MG63 (cell line): ENCODE data around the gene FARP1. TPM values are rescaled to one million over a fixed set of nuclear protein-coding genes. Genes with fewer than 3 reads are reported as not detected.

ENCODE experiments used
- DNase-seq: peaks from one replicate; pipeline ENCODE4 v3.0.0-alpha.2; 2020
- H3K27me3 ChIP-seq: fragments of 250-450 bp; sonication (Bioruptor Pico); 2 replicates; pipeline ENCODE4 v1.5.1; 2020; ENCODE audit warnings: mild to moderate bottlenecking, moderate library complexity
- H3K36me3 ChIP-seq: fragments of 250-450 bp; sonication (Bioruptor Pico); 2 replicates; pipeline ENCODE4 v1.5.1; 2020; ENCODE audit warnings: mild to moderate bottlenecking, moderate library complexity
- H3K4me3 ChIP-seq: fragments of 250-450 bp; sonication (Bioruptor Pico); 2 replicates; pipeline ENCODE4 v1.5.1; 2020; ENCODE audit warnings: mild to moderate bottlenecking, moderate library complexity
- H3K9me3 ChIP-seq: fragments of 250-450 bp; sonication (Bioruptor Pico); 2 replicates; pipeline ENCODE4 v1.5.1; 2020; ENCODE audit warnings: mild to moderate bottlenecking, moderate library complexity
- total RNA-seq: library from RNA; depleted of rRNA; stranded (reverse); fragments of >200 nt; shearing (Covaris generic); gene quantifications from 2 replicates; pipeline ENCODE4 v1.2.3, GENCODE V29; 2014; ENCODE audit warnings: low replicate concordance

The FARP1 gene
- total RNA-seq, 1 experiment from 2014 or later: 16.0 TPM

DNA sequence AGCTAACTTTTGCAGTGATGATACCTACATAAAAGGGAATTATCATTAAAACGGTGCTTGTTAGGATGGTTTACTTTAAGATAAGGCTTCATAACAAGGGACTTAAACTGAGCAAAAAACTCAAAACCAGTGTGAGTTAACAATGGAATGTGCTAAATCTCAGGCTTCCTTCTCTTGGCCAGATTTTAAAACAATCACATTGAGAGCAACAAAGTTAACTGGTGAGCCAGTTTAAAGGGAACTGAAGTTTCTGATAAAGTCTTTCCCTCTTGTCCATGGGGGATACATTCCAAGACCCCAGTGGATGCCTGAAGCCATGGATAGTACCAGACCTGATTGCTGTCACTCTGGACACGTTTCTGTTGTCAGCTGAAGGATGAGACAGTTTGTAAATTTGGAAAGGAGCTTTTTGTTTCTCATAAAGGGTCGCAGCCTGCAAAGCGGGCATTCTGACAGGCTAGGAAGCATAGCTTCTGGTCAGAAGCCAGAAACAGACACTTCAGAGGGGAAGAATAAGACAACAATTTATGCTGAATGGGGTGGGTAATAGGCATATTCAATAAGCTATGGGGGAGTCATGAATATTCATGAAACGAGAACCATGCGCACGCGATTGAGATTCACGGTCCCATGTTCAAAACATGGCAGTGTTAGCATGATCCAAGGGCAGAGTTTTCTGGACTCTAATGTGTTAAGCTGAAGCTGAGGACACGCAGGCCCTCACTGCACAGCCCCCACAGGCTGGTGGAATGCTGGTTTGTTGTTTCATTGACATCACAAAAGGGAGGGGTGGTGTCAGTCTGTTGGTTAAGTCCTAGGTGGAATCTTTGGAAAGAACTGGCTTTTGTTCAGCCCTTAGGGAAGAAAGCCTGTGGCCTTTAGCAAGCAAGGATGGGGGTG lies 184.7 kb downstream of the FARP1 start:
- no peak overlapping the region for H3K4me3 ChIP-seq
- no peak for DNase-seq
- no peaks in the 10 kb centered on the region for H3K27me3 ChIP-seq
- H3K9me3 ChIP-seq: no peaks in the 10 kb centered on the region
- H3K36me3 ChIP-seq: no peaks in the 10 kb centered on the region

DNA sequence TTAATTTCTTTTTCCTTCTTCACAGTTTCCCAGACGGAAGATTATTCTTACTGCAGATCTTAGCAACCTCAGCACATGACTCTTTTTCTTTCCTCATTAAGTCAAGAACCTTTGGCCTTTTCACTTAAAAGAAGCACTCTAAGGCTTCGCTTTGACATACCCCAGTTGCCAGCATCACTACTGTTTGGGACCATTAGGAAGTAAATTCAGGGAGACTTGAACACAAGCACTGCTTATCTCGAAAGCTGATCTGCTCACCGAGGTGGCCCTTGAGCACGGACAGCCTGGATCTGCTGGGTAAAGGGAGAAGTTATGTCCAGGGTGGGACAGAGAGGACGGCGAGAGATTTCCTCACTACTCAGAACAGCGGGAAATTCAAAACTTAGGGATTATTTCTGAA lies 185.6 kb downstream of the FARP1 start:
- H3K27me3 ChIP-seq: no peaks in the 10 kb centered on the region
- H3K36me3 ChIP-seq: no peaks in the 10 kb centered on the region
- no peak for DNase-seq
- H3K4me3 ChIP-seq: no peak overlapping the region
- no peaks in the 10 kb centered on the region for H3K9me3 ChIP-seq

DNA sequence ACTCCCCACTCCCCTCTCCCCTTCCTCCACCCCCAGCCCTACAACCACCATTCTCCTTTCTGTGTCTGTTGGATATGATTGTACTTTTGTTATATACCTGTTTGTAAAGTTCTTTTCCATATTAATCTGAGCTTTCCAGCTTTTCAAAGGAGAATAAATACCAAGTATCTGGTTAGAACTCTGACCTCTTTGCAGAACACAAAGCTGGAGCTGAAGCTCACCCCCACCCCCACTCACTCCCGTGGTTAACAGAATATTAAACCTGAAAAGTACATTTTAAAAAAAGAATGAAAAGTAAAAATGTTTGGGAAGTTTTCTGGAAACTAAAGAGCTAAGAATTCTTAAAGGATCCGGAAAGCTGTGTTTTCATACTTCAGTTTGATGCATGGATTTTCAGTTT lies 189.3 kb downstream of the FARP1 start:
- no peaks in the 10 kb centered on the region for H3K27me3 ChIP-seq
- no peaks in the 10 kb centered on the region for H3K36me3 ChIP-seq
- no peak overlapping the region for H3K4me3 ChIP-seq
- no peaks in the 10 kb centered on the region for H3K9me3 ChIP-seq
- no peak for DNase-seq

DNA sequence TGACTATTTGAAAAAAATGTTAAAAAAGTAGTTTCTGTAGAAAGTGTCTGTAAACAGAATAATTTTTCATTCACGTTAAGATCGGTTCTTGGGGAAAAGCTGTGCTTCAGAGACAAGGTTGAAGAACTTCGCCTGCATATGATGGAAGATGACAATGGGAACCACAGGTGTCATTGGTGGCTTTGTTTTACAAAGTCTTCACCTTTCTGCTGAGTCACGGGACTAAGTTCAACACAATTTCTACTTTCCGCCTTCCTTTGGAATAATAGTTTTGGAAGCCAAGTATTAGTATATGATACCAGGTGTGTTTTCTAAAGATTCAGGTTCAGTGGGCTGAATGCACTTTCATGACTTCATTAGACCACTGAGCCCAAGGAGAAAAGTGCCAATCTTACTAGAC lies 189.8 kb downstream of the FARP1 start:
- H3K27me3 ChIP-seq: no peaks in the 10 kb centered on the region
- H3K4me3 ChIP-seq: no peak overlapping the region
- no peaks in the 10 kb centered on the region for H3K9me3 ChIP-seq
- no peak for DNase-seq
- no peaks in the 10 kb centered on the region for H3K36me3 ChIP-seq

DNA sequence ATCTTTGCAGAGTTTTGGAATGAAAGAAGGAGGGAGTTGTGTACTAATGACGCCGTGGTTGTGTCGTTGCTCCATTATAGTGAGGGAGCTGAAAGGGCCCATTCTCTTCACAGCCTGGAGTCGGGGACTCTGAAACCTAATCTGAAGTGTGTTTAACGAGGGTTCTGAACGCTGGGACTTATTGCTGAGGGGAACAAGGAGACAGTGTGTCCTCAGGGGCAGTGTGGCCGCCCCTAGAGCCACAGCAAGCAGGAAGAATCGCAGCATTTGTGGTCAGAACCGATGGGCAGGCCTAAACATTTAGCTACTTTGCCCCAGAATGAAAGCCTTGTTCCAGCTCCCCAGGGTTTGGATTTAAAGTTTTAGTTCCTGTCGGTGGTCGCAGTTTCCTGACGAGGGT lies 190.6 kb downstream of the FARP1 start:
- no peak for DNase-seq
- Histone ChIP-seq H3K27me3 (no peaks in the 10 kb centered on the region), H3K36me3 (no peaks in the 10 kb centered on the region), H3K4me3 (no peak overlapping the region), H3K9me3 (no peaks in the 10 kb centered on the region)

DNA sequence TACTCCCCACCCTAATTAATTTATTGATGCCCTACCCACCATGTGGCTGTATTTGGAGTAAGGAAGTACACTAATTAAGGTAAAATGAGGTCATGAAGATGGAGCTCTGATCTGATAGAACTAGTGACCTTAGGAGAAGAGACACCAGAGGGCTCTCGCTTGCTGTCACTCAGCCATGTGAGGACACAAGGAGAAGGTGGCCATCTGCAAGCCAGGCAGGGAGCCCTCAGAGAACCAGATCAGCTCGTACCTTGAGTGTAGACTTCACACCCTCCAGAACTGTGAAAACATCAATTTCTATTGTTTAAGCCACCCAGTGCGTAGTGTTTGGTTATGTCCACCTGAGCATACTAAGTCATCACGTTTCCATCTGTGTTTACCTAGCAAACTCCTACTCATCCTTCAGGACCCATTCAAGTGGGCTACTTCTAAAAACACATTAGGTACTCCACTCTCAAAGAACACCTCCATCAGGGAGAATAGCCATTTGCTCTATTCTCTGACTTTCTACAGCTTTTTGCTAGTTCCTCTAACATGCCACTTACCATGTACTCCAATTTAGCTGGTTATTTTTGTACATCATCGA lies 191.8 kb downstream of the FARP1 start:
- DNase-seq: no peak
- H3K27me3 ChIP-seq: no peaks in the 10 kb centered on the region
- no peaks in the 10 kb centered on the region for H3K36me3 ChIP-seq
- no peaks in the 10 kb centered on the region for H3K9me3 ChIP-seq
- no peak overlapping the region for H3K4me3 ChIP-seq

DNA sequence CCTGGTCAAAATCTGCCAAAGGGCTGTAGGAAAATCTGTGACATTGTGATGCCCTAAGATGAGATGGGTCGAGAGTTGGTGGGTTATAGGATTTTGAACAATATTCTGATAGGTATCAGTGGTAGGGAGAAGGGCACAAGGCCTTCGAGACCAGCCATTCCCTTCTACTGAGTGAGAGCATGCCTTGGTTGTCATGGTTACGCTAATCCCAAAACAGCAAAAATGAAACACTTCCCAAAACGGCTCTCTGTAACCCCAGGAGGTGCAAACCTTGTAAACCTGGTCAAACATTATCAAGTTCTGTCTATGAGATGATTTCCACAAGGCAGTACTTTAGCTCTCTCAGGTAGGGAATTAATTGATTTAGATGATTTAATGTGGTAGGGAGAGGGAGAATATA lies 192.8 kb downstream of the FARP1 start:
- H3K9me3 ChIP-seq: no peaks in the 10 kb centered on the region
- no peak for DNase-seq
- no peaks in the 10 kb centered on the region for H3K27me3 ChIP-seq

DNA sequence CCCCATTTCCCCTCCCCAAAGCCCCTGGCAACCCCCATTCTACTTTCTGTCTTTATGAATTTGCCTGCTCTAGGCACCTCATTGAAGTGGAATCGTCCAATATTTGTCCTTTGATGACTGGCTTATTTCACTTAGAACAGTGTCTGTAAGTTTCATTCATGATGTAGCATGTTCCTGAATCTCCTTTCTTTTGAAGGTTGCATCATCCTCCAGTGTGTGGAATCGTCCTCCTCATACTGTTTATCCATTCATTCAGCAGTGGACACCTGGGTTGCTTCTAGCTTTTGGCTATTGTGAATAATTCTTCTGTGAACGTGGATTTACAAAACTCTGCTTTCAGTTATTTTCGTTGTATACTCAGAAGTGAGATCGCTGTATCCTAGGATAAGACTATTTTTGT lies 195.4 kb downstream of the FARP1 start:
- DNase-seq: no peak
- Histone ChIP-seq H3K36me3 (no peaks in the 10 kb centered on the region), H3K9me3 (no peaks in the 10 kb centered on the region), H3K4me3 (no peak overlapping the region), H3K27me3 (no peaks in the 10 kb centered on the region)

More for the DNA sequence above, 192.8 kb downstream of the FARP1 start:
- Histone ChIP-seq H3K4me3 (no peak overlapping the region), H3K36me3 (no peaks in the 10 kb centered on the region)

DNA sequence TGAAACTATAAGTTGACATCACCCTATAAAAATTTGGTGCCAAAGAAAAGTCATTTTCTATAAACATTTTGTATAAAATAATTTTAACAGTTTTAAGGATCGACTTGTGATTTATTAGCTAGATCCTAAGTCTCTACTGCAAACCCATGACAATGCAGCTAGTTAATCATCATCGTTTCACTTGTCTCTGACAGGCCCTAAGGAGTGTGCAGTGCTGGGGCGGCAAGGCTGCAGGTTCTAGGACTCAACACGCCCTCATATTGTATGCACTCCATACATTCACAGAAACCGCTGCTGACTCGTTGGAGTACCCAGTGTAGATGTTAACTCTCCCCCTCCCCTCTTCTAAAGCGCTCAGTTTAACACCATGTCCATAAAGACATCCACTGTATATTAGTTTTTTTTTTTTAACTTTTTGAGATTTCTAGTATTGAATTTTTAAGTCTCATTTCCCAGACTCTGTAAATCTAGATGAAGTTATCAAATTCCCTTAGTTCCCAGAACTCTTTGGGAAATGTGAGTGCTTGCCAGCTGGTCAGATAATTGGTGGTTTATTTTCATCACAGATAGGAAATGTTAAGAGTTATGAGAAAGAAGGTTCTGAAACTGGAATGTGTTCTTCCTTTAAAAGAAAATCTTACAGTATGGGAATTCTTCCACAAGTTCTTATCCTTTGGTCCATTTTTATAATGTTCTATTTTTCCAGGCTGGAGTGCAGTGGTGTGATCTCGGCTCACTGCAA lies 197.0 kb downstream of the FARP1 start:
- Histone ChIP-seq H3K27me3 (no peaks in the 10 kb centered on the region), H3K36me3 (no peaks in the 10 kb centered on the region), H3K9me3 (no peaks in the 10 kb centered on the region), H3K4me3 (no peak overlapping the region)
- no peak for DNase-seq

DNA sequence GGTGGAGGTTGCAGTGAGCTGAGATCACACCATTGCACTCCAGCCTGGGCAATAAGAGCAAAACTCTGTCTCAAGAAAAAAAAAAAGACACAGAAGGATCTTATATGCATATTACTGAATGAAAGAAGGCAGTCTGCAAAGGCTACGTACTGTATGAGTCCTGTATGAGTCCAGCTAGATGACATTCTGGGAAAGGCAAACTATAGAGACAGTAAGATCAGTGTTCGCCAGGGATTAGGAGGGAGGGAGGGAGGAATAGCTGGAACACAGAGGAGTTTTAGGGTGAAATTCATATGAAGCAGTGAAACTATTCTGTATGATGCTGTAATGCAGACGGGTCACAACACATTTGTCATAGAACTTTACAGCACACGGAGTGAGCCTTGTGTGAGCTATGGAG lies 200.1 kb downstream of the FARP1 start:
- no peak overlapping the region for H3K4me3 ChIP-seq
- no peaks in the 10 kb centered on the region for H3K9me3 ChIP-seq
- H3K36me3 ChIP-seq: no peaks in the 10 kb centered on the region; the same call in 1 of the 2 replicates
- no peak for DNase-seq
- H3K27me3 ChIP-seq: no peaks in the 10 kb centered on the region

DNA sequence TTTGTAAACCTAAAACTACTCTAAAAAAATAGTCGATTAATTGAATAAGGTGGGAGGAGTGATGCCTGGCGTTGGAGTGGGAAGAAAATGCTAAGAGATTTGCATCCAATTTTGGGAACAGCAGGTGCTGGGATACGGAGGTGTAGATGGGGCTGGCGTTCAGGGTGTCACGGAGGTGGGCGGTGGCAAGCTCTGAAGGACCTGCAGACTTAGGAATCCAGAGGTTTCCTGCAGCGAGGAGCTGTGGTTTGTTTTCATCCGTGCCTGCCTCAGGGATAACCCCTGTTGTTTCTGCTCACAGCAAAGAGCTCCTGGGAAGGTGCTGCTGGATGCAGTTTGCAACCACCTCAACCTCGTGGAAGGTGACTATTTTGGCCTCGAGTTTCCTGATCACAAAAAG lies 200.6 kb downstream of the FARP1 start:
- no peaks in the 10 kb centered on the region for H3K9me3 ChIP-seq
- no peak for DNase-seq
- H3K36me3 ChIP-seq: no peaks in the 10 kb centered on the region; the same call in 1 of the 2 replicates
- no peak overlapping the region for H3K4me3 ChIP-seq
- no peaks in the 10 kb centered on the region for H3K27me3 ChIP-seq

DNA sequence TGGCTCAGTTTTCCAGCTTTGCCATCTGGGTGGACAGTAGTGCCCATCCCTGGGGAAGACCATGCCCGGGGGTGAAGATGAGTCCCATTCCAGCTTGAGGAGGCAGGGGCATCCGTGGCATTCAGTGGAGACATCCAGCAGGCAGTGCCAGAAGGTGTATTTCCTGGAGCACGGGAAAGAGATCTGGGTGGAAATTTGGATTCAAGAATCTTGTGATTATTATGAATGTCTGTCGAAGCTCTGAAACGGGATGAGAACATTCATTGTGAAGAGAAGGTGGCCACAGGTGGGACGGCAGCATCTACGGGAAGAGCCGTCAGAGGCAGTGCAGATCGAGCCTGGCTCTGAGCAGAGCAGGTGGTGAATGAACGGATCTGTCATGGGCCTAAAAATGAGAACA lies 201.5 kb downstream of the FARP1 start:
- no peak overlapping the region for H3K4me3 ChIP-seq
- no peaks in the 10 kb centered on the region for H3K27me3 ChIP-seq
- no peak for DNase-seq
- H3K36me3 ChIP-seq: no peaks in the 10 kb centered on the region; the same call in 1 of the 2 replicates
- no peaks in the 10 kb centered on the region for H3K9me3 ChIP-seq

DNA sequence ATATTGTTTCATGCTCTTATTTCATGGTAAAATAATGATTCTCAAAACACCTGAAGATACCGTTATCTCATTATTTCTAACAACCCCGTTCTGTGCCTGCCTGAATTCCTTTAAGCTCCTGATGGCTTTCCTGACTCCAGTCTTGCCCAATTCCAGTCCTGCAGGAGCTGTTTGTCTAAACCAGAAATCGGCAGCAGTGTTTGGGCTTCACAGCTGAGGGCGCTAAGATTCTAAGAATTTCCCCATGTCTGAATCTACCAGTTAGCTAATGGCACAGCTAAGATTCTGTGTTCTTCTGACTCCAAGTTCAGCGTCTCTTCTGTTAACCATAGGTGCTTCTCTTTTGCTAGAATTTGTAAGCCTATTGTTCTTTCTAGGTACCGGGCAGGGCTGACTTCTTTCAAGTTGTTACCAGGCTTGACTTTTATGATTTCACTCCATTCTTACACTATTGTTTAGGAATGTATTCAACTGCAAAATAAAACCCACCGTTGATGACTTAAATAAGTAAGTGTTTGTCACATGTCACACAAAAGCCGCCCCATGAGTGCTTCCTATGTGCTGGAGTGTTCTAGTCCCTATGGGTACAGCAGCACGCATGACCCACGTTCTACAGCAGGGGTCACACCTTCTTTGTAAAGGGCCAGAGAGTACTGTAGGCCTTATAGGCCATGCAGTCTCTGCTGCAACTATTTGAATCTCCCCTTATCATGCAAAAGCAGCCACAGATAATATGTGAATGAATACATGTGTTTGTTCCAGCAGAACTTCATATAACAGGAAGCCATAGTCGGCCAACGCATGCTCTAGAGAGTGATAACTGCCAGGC lies 202.4 kb downstream of the FARP1 start:
- no peaks in the 10 kb centered on the region for H3K9me3 ChIP-seq
- H3K36me3 ChIP-seq: no peaks in the 10 kb centered on the region; the same call in 1 of the 2 replicates
- no peak for DNase-seq
- no peak overlapping the region for H3K4me3 ChIP-seq
- no peaks in the 10 kb centered on the region for H3K27me3 ChIP-seq

DNA sequence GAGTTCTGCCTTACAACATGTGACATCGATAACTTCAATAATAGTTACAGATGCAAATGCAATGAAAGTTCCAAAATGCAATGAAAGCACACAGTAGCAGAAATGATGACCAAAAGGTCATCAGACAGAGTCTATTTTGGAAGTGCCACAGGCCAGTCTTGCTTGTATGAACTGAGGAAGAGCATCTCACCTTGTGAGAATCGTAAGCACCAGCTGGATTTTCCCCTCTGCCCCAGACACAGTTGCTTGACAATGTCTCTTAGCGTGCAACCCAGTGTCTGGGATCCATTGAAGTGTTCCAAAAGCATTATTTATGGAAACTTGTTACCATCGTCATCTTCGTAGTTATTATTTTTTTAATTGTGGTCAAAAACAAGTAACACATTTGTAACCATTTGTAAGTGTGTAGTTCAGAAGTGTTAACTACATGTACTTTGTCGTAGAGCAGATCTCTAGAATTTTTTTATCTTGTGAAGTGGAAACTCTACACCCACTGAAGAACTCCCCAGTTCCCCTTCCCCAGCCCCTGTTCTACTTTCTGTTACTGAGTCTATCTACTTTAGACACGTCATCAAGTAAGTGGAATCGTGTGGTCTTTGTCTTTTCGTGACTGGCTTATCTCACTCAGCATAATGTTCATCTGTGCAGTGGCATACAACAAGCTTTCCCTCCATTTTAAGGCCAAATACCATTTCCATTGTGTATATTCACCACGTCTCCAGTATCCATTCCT lies 204.2 kb downstream of the FARP1 start:
- H3K27me3 ChIP-seq: no peaks in the 10 kb centered on the region
- H3K9me3 ChIP-seq: no peaks in the 10 kb centered on the region
- no peak overlapping the region for H3K4me3 ChIP-seq
- no peaks in the 10 kb centered on the region; the same call in 1 of the 2 replicates for H3K36me3 ChIP-seq
- no peak for DNase-seq

DNA sequence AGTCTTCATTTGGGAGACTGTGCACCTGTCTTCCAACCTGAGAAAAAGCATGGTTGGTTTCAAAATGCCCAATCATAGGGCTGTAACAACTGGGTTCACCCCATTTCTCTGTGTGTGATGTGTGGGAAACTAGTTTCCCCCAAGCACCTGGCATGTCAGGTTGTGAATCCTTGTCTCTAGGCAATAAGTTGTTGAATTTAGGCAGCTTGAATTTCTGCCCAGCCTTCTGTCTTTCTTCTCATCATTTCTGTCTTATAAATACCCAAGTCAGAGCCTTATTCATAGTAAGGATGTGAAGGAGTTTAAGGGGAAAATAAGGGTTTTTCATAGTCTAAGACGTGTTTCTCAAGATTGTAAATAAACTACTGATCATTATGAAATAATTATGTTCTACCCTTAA lies 204.9 kb downstream of the FARP1 start:
- Histone ChIP-seq H3K9me3 (no peaks in the 10 kb centered on the region), H3K4me3 (no peak overlapping the region), H3K27me3 (no peaks in the 10 kb centered on the region), H3K36me3 (no peaks in the 10 kb centered on the region; the same call in 1 of the 2 replicates)
- DNase-seq: no peak
